ENCODE data around the gene DPY19L3. TPM values are rescaled to one million over a fixed set of nuclear protein-coding genes. Genes with fewer than 3 reads are reported as not detected.

Gene DPY19L3
- total RNA-seq, 1 donor from 2014 or later: 29.8 TPM

GRCh38 chr19:32404933-32405430, 588 bp upstream of the DPY19L3 start:
- no peak for TF ChIP-seq CTCF (IDR thresholded peaks at IDR 0.05)
- Mint-ChIP-seq H3K27ac (peak overlapping the region; percentile 93), H3K36me3 (ENCODE audit: low read depth) (peaks cover 21% of the 10 kb centered on the region), H3K9me3 (no peaks in the 10 kb centered on the region), H3K4me3 (peak overlapping the region; percentile 91), H3K27me3 (no peaks in the 10 kb centered on the region), H3K4me1 (peaks cover 16% of the 10 kb centered on the region)
- DNase-seq (no peak), ATAC-seq (ENCODE audit: low read depth) (no peak)
- ChIA-PET POLR2A (interaction anchor here (0.9 to 2.3 kb wide), 13 partner anchors 10 to 1739 kb away, joined by 3 to 38 read pairs (median 4); partner anchors contain the start of genes CEP89, FAAP24, NUDT19 and PDCD5), CTCF (interaction anchor here (1.3 kb wide), 1 partner anchor 64 kb away, joined by 4 read pairs; no protein-coding TSS in a partner anchor)
- intact Hi-C loops (cut with micrococcal nuclease): loop anchor here (1.0 to 5.0 kb wide), 5 partner anchors 60 to 772 kb away; partner anchors contain the start of genes ANKRD27, CEP89, FAAP24 and PDCD5

GRCh38 chr19:32406161-32407003, 812 bp downstream of the DPY19L3 start:
- Mint-ChIP-seq H3K27ac (peak overlapping the region; percentile 68), H3K9me3 (no peaks in the 10 kb centered on the region), H3K4me1 (peaks cover 16% of the 10 kb centered on the region), H3K4me3 (peak overlapping the region; percentile 91), H3K36me3 (ENCODE audit: low read depth) (peaks cover 32% of the 10 kb centered on the region), H3K27me3 (no peaks in the 10 kb centered on the region)
- POLR2A ChIA-PET: interaction anchor here (0.6 to 2.3 kb wide), 12 partner anchors 11 to 1737 kb away, joined by 3 to 38 read pairs (median 6); partner anchors contain the start of genes CEP89, FAAP24, NUDT19 and PDCD5
- no peak for TF ChIP-seq CTCF (IDR thresholded peaks at IDR 0.05)
- DNase-seq (no peak), ATAC-seq (ENCODE audit: low read depth) (no peak)
- intact Hi-C loops (cut with micrococcal nuclease): loop anchor here (5.0 kb wide), 2 partner anchors 271 to 566 kb away; partner anchors contain the start of genes ANKRD27, CEP89, FAAP24 and RGS9BP
- CTCF ChIA-PET: no interaction called here

- intact Hi-C loops (cut with micrococcal nuclease): loop anchor here (5.0 kb wide), 2 partner anchors 270 to 565 kb away; partner anchors contain the start of genes ANKRD27, CEP89, FAAP24 and RGS9BP
- CTCF ChIA-PET: no interaction called here
Observed at GRCh38 chr19:32407004-32407992, 1.7 kb downstream of the DPY19L3 start.

GRCh38 chr19:32415246-32415645, 9.7 kb downstream of the DPY19L3 start:
- CTCF ChIA-PET: no interaction called here
- H3K36me3 Mint-ChIP-seq (ENCODE audit: low read depth): peaks cover 51% of the 10 kb centered on the region
- no peaks in the 10 kb centered on the region for H3K27me3 Mint-ChIP-seq
- H3K4me1 Mint-ChIP-seq: no peaks in the 10 kb centered on the region
- intact Hi-C loops (cut with micrococcal nuclease): no loop called here
- TF ChIP-seq CTCF (IDR thresholded peaks at IDR 0.05): no peak
- H3K9me3 Mint-ChIP-seq: no peaks in the 10 kb centered on the region
- no peak overlapping the region for H3K4me3 Mint-ChIP-seq
- no peak overlapping the region for H3K27ac Mint-ChIP-seq
- ATAC-seq (ENCODE audit: low read depth): no peak
- POLR2A ChIA-PET: no interaction called here
- DNase-seq: no peak

More at GRCh38 chr19:32407004-32407992, 1.7 kb downstream of the DPY19L3 start:
- Mint-ChIP-seq H3K36me3 (ENCODE audit: low read depth) (peaks cover 38% of the 10 kb centered on the region), H3K27ac (peak overlapping the region; percentile 68), H3K9me3 (no peaks in the 10 kb centered on the region), H3K27me3 (no peaks in the 10 kb centered on the region), H3K4me3 (peak overlapping the region; percentile 91), H3K4me1 (peaks cover 16% of the 10 kb centered on the region)
- POLR2A ChIA-PET: no interaction called here
- ATAC-seq (ENCODE audit: low read depth) (no peak), DNase-seq (no peak)
- no peak for TF ChIP-seq CTCF (IDR thresholded peaks at IDR 0.05)

All from activated B cell treated with CpG ODN at 0.5 μM for 24 hours (primary cell).